GM18951 (cell line): ENCODE results near the gene PPARA.
A peak's percentile ranks its signal among the peaks of the same experiment; 100 is the strongest.

Experiments used
- POLR2A ChIP-seq: IDR thresholded peaks from 4 replicates; pipeline ENCODE4 v1.6.1; 2011; ENCODE audit warnings: mild to moderate bottlenecking; ENCODE audit not compliant: insufficient read length, insufficient read depth; ENCODE audit errors: extremely low read depth
- in situ Hi-C: fragments of 300-500 bp; cut with MboI; formaldehyde crosslinking; loops from one replicate; pipeline ENCODE4 v1.12.0; 2022; ENCODE audit warnings: low sequenced_read_pairs, mixed read lengths, inconsistent platforms; ENCODE audit not compliant: unreplicated experiment

PPARA gene

GRCh38 chr22:46238541-46238940 is 88.2 kb downstream of the PPARA start:
- in situ Hi-C loops, result no loop called here
- TF ChIP-seq POLR2A, result no peak

GRCh38 chr22:46239261-46240048 is 89.1 kb downstream of the PPARA start:
- no peak for TF ChIP-seq POLR2A
- in situ Hi-C loops, result no loop called here

GRCh38 chr22:46240073-46240472 is 89.7 kb downstream of the PPARA start:
- TF ChIP-seq POLR2A, result no peak

DNA sequence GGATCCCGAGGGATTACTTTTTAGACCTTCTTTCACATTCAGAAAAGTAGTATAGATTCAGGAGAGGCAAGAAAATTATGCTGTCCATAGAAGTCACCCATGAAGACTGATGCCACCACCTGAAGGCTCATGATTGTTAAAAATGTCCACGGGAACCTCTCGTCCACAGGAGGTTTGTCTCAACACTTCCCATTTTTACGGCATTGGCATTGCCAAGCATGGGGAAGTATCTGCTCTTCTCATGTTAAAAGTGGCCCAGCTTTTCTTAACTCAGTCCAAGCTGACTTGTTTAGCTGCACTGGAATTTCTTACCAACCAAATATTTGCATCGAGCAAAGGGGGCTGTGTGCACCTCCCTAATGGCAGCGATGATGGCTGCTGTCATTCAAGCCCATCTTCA is 90.2 kb downstream of the PPARA start:
- TF ChIP-seq POLR2A, result no peak
- in situ Hi-C loops, result no loop called here

More at GRCh38 chr22:46240073-46240472, 89.7 kb downstream of the PPARA start:
- in situ Hi-C loops, result no loop called here

- no peak for TF ChIP-seq POLR2A
- in situ Hi-C loops, result no loop called here
Measured at GRCh38 chr22:46240907-46241306, 90.6 kb downstream of the PPARA start.

DNA sequence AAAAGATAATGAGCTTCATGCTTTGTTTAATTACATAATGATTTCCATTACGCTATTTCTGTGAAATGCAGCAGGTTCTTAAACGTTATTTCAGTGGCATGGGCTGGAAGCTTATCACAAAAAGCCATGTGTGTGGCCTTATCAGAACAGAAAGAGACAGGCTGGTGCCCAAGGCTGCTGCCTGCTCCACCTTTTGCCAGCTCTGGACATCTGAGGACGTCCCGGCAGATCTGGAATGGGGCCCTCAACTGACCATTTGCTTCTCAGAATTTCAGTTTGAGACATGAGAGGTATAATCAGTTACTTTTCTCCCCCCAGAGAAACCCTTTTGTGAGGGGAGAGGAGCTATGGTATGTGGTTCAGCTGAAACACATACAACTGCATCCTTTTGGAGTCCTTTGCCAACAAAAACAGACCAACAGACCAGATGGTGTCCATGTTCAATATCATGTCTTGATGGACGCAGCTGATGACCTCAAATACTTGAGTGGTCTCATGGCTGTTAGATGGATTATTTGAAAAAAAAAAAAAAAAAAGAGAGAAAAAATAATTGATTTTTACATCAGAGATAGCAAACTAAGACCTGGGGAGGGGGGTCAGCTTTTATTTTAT is 91.2 kb downstream of the PPARA start:
- no peak for TF ChIP-seq POLR2A
- in situ Hi-C loops, result no loop called here

DNA sequence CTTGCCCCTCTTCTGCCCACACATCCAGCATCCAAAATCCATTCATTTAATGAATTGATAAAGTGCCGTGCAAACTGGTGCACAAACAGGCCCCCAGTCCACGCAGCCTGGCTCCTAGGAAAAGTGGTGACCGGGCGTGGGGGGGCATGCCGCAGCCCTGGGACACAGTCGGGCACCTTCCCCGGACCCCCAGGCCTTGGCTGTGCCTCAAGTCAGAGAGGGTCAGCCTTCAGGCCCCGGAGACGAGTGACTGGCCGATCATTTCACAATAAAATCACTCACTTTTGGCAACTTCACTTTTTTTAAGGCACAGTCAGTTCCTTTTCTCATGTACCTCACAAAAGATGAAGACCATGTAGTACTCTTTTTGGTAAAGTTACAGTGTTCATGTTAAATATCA is 91.8 kb downstream of the PPARA start:
- TF ChIP-seq POLR2A, result no peak
- in situ Hi-C loops, result no loop called here

DNA sequence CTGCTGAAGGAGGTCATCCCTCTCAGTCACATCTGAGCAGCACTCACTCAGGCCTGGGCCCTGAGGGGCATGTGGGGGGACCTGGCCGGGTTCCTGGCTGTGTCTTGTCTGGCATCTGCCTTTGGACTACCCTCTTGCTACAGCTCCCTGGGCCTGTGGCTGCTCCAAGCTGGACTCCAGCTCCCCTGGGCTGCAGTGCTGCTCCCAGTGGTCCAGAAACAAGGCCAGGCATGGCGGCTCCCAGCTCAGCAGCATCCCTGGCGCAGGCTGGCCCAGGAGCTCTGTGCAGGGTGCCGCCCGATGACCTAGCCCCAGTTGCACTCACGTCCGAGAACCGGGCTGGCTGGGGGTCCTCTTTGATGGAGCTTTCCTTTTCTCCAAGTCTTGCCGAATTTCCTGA is 94.4 kb downstream of the PPARA start:
- in situ Hi-C loops, result no loop called here
- TF ChIP-seq POLR2A, result no peak

DNA sequence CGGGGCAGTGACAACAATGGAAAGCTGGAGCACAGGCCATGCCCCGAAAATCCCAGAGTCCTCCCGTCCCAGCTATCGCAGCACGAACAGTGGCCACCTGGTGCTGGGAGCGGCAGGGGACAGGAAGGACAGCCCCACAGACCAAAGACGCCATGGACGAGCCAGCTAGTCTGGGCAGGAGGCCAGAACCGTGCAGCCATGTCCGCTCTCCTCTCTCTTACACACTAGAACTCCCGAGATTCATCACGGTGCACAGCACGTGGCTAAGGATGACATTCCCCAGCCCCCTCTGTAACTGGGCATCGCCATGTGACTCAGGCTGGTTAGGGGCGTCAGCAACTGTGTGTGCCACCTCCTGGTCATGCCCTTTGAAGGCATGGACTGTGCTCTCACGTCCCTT is 95.2 kb downstream of the PPARA start:
- no peak for TF ChIP-seq POLR2A
- in situ Hi-C loops, result no loop called here

DNA sequence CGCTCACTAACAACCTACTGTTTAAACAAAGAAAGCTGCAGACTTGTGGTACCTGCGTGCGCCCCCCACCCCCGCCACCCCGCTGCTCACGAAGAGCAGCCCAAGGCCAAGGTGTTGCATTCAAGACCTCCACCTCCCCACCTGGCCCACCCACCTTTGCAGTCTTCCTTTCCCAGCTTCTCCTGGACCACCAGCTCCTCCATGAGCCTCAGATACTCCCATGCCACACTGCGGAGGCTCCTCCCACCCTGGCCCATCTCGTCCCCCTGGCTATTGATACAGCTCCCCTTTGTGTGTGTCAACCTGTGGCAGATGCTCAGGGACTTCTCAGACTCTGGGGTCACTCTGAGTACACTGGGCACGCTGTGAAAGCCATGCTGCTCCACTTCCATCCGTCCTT is 95.9 kb downstream of the PPARA start:
- no peak for TF ChIP-seq POLR2A

DNA sequence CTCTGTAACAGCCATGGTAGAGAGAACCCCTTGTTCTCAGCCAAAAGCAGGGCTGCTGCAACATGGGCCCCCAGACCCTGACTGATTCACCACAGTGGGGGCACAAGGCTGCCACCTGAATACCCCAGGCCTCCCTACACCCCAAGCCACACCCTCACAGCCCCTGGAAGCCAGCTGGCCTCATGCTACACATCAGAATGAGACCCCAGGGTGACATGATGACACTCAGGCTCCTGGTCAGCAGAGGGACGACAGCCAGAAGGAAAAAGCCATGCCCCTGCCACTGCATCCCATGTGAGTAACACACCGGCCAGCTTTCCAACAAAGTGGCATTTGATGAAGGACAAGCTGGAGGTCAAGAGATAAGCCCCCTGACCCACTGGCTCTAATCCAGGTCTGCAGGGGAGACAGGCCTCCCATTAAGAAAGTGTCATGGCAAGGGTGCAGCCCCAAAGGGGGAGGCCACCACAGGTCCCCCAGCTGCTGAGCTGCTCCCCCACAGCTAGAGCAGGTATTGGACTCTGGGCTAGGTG is 97.2 kb downstream of the PPARA start:
- no peak for TF ChIP-seq POLR2A
- in situ Hi-C loops, result no loop called here

More for the DNA sequence above, 95.9 kb downstream of the PPARA start:
- in situ Hi-C loops, result no loop called here

GRCh38 chr22:46250035-46250782 is 99.9 kb downstream of the PPARA start, which contains the start of gene CDPF1:
Gene CDPF1, minus strand, starts transcription at chr22:46250293. Its CDS starts 2,009 bp downstream, at chr22:46248284.
- peak; percentile 97 for TF ChIP-seq POLR2A
- in situ Hi-C loops, result no loop called here

DNA sequence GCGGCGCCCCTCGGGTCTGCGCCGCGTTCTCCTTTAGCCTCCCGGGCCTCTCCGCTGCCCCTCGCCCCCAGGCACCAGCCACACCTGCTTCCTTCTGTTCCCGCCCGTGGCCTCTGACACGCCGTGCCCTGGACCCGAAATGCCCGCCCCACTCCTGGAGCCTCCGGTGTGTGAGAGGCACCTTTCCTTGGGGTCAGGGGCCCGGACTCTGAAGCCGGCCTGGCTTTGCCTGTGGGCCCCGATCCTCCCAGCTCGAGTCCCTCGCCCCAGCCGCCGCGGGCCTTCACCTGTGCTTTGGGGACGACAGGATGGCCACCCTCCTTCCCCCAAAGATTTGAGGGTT is 100.4 kb downstream of the PPARA start:
- no peak for TF ChIP-seq POLR2A
- in situ Hi-C loops, result no loop called here
